ENCODE measurements around the gene ZNF582.

The ZNF582 gene

DNA sequence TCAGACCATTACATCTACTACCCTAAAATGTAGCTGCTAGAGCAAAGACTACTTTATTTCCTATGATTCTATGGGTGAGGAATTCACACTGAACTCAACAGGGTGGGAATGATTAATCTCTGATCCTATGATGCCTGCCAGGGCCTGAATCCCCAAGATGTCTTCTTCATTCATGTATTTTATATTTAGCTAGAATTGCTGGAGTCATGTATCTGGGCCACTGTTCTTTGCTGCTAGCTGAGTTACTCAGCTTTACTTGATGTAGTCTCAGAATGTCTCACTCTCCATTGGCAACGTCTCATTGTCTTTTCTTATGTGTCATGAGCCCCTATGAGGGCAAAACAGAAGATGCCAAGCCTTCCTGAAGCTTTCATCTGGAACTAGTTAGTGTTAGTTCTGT, 21.1 kb downstream of the ZNF582 start:
- TF ChIP-seq, protein P1, sequence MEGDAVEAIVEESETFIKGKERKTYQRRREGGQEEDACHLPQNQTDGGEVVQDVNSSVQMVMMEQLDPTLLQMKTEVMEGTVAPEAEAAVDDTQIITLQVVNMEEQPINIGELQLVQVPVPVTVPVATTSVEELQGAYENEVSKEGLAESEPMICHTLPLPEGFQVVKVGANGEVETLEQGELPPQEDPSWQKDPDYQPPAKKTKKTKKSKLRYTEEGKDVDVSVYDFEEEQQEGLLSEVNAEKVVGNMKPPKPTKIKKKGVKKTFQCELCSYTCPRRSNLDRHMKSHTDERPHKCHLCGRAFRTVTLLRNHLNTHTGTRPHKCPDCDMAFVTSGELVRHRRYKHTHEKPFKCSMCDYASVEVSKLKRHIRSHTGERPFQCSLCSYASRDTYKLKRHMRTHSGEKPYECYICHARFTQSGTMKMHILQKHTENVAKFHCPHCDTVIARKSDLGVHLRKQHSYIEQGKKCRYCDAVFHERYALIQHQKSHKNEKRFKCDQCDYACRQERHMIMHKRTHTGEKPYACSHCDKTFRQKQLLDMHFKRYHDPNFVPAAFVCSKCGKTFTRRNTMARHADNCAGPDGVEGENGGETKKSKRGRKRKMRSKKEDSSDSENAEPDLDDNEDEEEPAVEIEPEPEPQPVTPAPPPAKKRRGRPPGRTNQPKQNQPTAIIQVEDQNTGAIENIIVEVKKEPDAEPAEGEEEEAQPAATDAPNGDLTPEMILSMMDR (IDR thresholded peaks at IDR 0.05; ENCODE audit: low read depth, low read length, missing control alignments), result no peak
- DNase-seq (ENCODE audit: extremely low read depth, low read depth), result no peak
- no peak overlapping the region for H3K4me3 ChIP-seq (replicated peaks; ENCODE audit: low read depth, low read length)

GRCh38 chr19:56369886-56370676, 23.3 kb downstream of the ZNF582 start:
- H3K4me3 ChIP-seq (replicated peaks; ENCODE audit: low read depth, low read length), result no peak overlapping the region
- no peak for DNase-seq (ENCODE audit: extremely low read depth, low read depth)
- TF ChIP-seq, protein P1 (IDR thresholded peaks at IDR 0.05; ENCODE audit: low read depth, low read length, missing control alignments), result no peak

- DNase-seq (ENCODE audit: extremely low read depth, low read depth), result peak; percentile 60
These were observed 25.3 kb downstream of the ZNF582 start for GRCh38 chr19:56367829-56368711.

DNA sequence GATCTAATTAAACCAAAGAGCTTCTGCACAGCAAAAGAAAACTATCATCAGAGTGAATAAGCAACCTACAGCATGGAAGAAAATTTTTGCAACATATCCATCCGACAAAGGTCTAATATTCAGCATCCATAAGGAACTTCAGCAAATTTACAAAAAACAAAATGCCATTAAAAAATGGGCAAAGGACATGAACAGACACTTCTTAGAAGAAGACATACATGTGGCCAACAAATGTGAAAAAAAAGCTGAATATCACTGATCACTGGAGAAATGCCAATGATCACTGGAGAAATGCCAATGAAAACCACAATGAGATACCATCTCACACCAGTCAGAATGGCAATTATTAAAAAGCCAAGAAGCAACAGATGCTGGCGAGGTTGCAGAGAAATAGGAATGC, 32.5 kb downstream of the ZNF582 start:
- no peak for DNase-seq (ENCODE audit: extremely low read depth, low read depth)
- TF ChIP-seq, protein P1 (IDR thresholded peaks at IDR 0.05; ENCODE audit: low read depth, low read length, missing control alignments), result no peak
- H3K4me3 ChIP-seq (replicated peaks; ENCODE audit: low read depth, low read length), result no peak overlapping the region

More at GRCh38 chr19:56367829-56368711, 25.3 kb downstream of the ZNF582 start:
- TF ChIP-seq, protein P1 (IDR thresholded peaks at IDR 0.05; ENCODE audit: low read depth, low read length, missing control alignments), result no peak
- H3K4me3 ChIP-seq (replicated peaks; ENCODE audit: low read depth, low read length), result peak overlapping the region; percentile 58

GRCh38 chr19:56356944-56357343, 36.4 kb downstream of the ZNF582 start:
- H3K4me3 ChIP-seq (replicated peaks; ENCODE audit: low read depth, low read length), result no peak overlapping the region
- TF ChIP-seq, protein P1 (IDR thresholded peaks at IDR 0.05; ENCODE audit: low read depth, low read length, missing control alignments), result no peak
- DNase-seq (ENCODE audit: extremely low read depth, low read depth), result no peak

DNA sequence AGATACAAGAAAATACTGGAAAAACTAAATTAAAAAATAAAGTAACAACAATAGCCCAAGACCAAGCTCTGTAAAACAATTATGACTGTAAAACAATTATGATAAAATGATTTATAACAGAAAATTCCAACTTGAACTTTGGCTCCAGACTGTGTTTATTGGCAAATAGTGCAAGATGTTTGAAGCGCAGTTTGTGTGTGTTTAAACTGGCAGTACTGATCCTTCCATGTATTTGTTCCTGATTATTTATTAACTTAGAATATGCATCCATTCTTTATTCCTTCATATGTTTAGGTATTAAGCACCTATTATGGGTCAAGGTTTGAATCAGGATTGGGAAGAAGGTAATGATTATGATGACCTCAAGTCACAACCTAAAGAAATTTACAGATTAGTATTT, 37.8 kb downstream of the ZNF582 start:
- TF ChIP-seq, protein P1 (IDR thresholded peaks at IDR 0.05; ENCODE audit: low read depth, low read length, missing control alignments), result no peak
- no peak overlapping the region for H3K4me3 ChIP-seq (replicated peaks; ENCODE audit: low read depth, low read length)
- no peak for DNase-seq (ENCODE audit: extremely low read depth, low read depth)

Data from HFF-Myc (cell line).